Measurements from ENCODE around the gene GPR108.

Gene GPR108

DNA sequence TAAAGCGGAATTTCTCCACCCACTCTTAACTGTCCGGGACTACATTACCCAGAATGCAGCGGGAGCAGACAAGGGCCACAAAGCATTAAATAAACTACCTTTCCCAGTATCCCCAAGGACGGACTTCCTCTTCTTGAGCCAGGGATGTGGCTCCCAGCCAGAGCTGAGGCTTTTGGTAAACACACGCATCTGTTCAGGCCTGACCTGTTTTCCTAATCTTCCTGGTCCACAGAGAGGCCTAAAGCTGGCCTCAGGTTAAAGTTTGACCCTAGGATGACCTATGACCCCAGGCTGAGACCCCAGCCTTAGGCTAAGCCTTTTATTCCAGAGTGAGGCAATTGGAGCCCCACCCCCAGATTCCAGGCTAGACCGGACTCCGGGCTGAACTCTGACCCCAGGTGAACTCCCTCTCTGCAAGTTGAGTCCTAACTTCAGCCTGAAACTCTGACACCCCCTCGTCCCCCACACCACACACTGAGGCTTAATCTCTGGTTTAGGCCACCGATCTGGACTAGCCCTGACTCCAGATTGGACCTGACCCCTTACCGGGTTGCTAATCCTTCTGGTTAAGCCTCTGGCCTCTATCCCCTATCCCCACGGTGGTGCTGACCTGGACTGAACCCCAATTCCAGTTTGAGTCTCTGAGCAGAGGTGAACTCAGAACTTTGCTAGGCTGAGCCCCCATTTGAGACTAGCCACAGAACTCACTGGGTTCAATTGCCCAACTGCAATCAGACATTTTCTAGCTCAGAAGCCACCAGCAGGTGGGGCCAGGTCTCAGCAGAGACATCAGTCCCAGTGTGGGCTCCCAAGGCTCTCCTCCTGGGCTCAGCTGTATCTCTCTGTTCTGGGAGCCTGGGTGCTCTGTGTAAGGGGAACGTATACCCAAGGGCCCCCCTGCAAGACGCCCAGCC, 750 bp upstream of the GPR108 start:
- DNase-seq (ENCODE audit: low read depth), result peak; percentile 60

DNA sequence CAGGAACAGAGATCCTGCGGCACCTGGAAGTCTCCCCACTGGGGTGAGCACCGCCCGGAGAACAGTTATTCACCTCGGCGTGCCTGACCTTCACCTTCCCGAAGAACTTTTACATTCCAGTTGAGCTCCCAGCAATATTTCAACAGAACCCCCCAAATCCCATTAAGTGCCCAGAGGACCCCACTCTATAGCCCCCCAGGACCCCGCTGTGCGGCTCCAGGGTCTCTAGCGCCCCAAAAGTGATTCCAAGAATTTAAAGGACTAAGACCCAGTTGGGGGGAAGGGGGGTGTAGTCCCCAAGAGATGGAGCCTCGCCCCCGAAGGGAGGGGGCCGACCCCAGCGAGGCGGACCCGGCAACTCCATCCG, 480 bp downstream of the GPR108 start:
- no peak for DNase-seq (ENCODE audit: low read depth)

DNA sequence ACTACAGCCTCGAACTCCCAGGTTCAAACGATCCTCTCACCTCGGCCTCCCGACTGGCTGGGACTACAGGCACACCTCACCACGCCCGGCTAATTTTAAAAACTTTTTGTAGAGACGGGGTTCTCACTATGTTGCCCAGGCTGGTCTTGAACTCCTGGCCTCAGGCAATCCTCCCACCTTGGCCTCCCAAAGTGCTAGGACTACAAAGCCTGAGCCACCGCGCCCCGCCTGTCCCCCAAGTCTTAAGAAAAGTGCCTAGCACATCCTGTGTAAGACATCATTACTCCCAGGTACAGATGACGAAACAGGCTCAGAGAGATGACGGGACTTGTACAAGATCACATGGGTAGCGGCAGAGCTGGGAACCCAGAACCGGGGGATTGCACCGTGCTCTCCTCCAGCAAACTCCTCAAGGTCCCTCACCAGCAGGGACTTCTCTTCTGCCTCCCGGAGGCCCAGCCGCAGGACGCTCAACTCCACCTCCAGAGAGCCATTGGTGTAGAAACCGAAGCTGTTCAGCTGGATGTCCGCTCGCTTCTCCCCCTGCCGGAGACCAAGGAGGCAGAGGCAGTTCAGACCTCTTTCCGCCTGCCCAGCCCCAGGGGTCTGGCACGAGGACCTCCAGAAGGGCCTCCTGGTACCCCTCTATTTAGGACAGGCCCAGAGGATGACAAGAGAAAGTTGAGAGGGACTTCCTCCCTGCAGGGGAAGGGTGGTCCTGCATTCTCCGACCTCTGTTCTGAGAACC, 1.0 kb downstream of the GPR108 start:
- DNase-seq (ENCODE audit: low read depth), result peak; percentile 70

DNA sequence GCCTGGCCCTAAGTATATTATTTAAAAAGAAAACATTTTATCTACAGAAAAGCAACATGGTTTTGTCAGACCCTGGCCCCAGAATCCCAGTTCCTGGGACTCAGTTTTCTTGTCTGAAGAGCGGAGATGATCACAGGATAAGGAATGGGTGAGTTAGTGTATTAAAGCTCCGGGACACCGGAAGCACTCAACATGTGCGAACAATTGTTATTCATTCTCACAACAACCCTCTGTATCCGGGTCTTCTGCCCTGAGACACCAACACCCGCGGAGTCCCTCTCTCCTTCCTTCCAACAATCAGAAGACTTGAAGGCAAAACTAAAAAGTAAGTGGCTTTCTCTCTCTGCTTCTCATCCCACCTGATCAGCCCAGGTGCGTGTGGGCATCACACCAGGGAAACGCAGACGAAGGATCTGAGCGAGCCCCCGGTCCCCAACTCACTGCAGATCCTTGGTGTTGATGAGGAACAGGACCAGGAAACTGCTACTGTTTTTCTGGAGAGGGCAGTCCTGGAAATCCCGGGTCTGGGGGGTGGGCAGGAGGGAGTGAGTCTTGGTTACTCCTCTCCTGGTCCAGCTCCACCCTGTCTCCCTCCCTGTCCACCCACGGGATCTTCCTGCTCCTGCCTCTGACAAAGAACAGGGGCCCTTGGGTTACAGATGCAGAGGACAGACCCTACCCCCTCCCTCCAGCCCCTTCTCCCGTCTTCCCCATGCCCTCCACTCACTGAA, 2.0 kb downstream of the GPR108 start:
- DNase-seq (ENCODE audit: low read depth), result no peak

DNA sequence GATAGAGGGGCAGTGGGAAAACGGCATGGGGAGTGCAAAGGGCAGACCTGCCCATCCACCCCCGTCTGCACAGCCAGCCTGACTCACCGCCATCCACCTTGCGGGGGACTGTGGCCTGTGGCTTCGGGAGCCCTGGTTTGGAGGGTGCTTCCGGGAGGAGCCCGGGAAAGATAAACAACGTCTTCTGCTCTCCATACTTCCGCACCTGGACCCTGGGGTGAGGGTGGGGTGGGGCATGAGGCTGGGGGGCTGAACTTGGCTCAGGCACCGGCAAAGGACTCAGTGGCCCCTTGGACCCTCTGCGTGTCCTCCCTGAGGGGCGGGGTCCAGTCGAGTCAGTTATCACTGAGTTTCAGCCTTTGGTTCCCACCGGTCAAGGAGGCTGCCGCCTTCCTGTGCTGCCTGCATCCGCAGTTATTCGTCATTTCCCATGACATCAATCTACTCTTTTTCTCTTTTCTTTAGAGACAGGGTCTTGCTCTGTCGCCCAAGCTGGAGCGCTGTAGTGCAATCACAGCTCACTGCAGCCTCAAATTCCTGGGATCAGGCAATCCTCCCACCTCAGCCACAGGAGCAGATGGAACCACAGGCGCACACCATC, 3.2 kb downstream of the GPR108 start:
- DNase-seq (ENCODE audit: low read depth), result no peak

DNA sequence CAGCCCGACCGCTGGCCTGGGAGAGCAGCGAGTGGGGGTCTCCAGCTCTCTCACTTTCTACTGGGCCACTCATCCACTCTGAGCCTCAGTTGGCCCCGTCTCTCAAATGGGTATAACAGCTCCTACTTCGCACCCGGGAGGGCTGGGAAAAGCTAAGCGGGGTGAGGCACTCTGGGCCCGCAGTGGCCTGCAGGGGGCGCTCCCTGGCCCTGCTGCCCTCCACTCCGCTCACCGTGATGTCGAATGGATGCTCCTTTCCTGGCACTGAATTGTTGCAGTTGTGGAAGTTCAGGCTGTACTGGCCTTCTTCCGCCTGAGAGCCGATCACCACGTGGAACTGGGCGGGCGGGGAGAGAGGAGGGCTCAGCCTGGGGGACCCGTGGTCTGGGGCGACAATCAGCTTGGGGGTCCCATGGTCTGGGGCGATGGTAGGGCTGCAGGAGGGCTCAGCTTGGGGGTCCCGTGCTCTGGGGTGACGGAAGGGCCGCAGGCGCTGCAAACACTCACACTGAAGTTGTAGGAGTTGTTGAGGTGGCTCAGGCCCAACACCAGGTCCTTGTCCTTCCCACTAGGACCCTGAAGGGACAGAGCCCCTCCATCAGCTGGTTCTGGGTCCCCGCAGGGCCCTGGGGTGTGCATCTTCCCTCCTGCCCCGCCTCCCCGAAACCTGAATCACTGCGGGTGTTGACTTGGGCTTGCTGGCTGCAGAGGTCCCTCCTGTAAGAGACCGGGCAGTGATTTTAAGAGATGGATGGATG, 3.9 kb downstream of the GPR108 start:
- no peak for DNase-seq (ENCODE audit: low read depth)

DNA sequence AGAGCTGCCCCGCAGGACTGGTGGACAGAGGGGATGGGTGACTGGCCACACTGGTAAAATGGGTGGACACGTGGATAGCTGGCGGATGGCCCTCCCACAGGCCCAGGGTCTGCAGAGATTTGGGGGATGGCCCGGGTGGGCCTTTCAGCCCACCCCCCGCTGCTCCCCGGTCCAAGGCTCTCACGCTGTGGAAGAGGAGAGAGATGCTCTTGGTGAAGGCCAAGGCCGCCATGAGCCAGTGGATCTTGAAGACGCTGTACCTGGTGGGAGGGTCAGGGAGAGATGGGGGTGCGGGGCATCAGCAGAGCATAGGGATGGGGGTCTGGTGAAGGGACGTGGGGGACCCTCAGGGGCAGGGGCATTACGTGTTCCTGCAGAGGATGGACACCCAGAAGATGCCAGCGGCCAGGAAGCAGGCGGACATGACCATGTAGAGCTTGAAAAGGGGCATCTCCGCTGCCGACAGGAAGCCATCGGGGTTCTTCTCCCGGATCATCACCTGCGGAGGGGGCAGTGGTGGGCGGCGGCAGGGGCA, 4.5 kb downstream of the GPR108 start:
- no peak for DNase-seq (ENCODE audit: low read depth)

DNA sequence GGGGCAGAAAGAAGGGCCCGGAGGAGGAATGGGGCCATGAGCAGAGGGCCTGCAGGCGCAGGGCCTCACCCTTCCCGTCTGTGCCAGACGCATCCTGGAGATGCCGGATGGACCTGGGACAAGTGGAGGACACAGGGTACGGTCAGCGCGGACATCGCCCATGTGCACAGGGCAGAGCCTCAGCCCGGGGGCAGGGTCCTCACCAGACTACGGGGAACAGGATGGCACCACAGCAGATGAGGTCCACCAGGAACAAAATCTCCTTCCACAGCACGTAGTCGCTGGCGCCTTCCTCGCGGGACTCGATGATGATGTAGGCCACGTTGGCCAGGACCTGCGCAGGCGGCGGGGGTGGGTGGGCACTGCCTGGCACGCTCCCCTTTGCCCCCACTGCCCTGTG, 5.6 kb downstream of the GPR108 start:
- DNase-seq (ENCODE audit: low read depth), result no peak

DNA sequence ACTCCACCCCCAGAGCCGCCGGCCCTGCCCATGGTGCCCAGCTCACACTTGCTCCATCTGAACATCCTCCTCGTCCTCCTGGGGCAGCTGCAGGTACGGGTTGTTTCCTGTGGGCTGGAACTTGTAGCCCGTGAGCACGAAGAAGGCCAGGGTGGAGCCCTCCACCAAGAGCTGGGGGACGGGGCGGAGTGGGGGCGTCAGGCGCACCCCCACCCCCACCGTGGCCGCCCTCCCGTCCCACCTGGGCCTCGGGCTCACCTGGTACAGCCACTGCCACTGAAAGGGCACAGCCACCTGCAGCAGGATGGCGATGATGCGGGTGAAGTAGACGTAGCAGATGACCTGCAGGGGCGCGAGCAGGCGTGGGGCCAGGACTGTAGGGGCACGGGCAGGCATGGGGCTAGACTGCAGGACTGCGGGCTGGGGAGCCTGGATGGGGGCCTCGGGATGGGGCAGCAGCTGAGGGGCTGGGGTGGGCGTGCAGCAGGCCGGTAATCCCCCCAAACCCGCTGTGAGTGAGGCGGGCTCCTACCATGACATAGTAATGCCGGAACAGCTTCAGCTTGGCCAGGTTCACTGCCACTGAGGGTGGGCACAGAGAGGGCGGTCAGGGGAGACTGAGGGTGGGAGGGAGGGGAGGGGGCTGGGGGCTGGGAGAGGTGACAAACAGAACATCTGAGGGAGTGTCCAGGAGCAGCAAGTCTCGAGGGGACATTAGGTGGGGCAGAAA, 6.3 kb downstream of the GPR108 start:
- DNase-seq (ENCODE audit: low read depth), result no peak

DNA sequence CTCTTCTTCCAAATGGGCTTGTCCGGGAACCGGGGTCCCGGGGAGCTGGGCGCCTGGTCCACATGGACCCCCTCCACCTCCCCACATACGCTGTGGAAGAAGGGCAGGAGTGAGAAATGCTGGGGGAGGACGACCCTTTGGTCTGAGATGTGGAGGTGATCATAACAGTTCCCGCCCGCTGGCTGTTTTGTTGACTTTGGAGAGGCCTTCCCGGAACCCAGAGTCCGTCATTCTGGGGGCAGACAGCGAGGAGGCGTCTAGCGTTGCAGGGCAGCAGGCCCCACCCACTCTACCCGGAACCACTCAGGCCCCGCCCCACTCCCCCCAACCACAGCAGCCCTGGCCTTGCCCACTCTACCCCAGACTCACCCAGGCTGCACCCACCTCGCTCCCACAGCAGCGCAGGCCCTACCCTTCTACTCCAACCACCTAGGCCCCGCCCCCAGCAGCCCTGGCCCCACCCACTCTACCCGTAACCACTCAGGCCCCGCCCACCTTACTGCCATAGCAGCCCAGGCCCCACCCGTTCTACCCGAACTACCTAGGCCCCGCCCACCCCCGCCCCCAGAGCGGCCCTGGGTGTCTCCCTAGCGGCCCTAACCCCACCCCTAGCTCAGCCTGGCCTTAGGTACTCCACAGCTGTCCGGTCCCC, 7.1 kb downstream of the GPR108 start:
- no peak for DNase-seq (ENCODE audit: low read depth)

DNA sequence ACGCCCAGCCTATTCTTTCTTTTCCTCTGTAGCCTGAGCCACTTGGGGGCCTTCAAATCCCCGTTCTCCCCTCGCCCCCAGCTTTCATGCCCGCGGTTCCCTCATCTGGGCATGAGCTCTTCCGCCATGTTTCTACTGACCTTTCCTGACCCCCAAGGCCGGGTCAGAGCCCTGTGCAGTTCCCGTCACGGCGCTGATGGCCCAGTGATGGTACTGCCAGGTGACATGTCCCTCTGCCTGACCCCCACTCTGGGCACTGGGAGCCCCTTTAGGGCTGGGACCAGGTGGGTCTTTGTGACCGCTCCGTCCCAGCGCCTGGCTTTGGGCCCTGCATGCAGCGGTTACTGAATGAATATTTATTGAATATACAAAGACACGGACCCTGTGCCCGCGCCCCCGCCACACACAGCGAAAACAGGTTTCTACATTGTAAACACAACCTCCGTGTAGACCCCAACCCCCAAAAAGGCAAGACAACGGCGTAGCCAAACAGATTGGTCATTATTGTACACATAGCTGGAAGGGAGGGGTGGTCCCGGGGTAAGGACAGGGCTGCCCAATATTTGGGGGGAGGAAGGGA, 7.7 kb downstream of the GPR108 start:
- DNase-seq (ENCODE audit: low read depth), result no peak

DNA sequence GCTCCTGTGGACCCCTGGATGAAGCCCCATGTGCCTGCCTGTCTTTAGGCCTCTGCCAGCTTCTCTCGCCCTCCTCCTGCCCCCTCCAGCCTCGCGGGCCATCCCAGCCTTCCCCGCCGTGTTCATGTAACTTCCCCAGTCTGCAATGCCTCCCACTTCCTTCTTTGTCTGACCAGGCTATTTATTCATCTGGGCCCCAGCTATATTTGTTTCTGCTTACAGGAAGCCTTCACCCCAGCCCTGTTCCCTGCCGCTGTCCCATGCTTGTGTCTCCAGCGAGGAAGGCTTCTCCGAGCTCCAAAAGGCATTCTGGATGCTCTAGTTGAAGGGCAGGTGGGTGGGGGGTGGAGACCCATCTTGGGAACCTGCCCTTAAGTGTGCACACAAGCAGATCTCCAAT, 9.0 kb downstream of the GPR108 start:
- DNase-seq (ENCODE audit: low read depth), result no peak

DNA sequence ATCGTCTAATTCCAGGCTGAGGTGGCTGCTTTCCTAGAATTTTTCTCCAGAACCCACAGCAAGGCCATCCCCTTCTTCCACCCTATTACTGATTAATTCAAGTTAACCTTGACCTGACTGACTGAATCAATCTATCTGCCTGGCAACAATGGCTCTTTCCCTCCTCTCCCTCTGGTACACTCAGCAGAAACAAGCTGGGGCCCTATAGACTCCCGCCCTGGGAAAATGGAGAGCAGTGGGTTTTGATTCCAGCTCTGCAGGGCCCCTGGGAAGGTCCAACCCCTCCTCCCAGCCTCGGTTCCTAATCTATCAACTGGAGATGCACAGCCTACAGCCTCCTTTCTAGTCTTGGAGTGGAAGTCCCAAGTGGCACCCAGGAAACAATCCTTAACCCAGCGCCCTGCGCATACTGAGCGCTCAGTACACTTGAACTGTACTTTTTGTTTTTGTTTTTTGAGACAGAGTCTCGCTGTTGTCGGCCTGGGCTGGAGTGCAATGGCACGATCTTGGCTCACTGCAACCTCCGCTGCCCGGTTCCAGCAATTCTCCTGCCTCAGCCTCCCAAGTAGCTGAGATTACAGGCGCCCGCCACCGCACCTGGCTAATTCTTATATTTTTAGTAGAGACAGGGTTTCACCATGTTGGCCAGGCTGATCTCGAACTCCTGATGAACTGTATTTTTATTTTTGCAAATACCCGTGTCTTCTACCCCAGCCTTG, 11.7 kb downstream of the GPR108 start:
- DNase-seq (ENCODE audit: low read depth), result no peak

DNA sequence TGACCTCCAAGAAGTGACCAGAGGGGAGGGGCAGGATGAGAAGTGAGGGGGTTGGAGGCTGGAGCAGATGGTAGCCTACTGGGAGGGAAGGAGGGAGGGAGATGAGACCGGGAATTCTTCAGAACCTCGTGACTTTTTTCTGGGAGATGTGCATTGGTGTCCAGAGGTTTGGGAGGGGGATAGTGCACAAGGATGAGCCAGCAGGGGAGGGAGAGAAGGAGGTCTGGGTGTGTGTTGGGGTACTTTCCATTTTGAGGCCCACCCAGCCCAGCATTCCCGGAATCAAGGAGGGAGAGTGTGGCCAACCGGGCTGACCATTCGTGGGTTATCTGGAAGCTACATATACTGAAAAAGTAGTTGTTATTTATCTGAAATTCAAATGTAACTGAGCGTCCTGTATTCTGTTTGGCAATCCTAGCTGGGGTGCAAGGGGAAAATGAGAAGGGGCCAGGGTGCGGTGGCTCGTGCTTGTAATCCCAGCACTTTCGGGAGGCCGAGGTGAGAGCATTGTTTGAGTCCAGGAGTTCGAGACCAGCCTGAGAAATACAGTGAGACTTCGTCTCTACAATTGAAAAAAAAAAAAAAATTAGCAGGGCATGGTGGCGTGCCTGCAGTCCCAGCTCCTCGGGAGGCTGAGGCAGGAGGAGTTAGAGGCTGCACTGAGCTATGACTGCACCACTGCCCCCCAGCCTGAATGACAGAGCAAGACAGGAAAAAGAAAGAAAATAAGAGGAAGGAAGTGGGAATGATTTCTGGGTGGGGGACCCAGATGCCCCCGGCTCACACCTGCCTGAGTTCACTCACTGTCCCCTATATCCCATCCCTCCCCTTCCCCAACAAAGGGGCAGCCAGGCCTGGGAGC, 12.5 kb downstream of the GPR108 start:
- DNase-seq (ENCODE audit: low read depth), result no peak

DNA sequence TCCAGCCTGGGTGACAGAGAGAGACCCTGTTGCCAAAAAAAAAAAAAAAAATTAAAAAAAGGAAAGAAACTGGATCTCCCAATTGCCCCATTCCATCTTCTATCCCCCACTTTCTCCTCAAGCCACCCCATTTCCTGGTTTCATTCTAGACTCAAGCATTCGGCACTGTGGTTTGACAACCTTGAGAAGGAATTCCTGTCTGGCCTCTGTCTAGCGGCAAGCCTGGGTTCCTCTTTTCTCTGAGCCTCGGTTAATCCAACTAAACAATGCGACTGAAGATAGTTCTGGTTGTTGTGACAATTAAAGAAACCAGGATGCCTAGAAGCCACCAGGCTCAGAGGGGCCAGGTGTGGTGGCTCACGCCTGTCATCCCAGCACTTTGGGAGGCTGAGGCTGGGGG, 13.6 kb downstream of the GPR108 start:
- DNase-seq (ENCODE audit: low read depth), result no peak

DNA sequence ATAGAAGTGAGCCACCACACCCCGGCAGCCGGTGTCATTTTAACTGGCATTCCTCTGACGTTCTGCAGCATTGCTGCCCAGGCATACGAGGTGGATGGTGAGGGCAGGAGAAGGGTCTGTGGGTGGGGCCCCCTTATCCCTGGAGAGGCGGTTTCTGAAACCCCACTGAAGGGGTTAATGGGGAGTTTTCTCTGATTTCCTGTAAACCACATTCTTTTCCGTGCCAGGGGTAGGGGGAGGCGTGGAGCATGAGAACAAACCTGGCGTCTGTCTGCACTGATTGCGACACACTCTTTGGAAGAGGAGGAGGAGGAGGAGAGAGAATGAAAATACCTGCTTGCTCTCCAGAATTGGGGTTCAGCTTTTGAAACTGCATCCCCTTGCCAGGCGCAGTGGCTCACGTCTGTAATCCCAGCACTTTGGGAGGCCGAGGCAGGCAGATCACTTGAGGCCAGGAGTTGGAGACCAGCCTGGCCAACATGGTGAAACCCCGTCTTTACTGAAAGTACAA, 14.2 kb downstream of the GPR108 start:
- no peak for DNase-seq (ENCODE audit: low read depth)

DNA sequence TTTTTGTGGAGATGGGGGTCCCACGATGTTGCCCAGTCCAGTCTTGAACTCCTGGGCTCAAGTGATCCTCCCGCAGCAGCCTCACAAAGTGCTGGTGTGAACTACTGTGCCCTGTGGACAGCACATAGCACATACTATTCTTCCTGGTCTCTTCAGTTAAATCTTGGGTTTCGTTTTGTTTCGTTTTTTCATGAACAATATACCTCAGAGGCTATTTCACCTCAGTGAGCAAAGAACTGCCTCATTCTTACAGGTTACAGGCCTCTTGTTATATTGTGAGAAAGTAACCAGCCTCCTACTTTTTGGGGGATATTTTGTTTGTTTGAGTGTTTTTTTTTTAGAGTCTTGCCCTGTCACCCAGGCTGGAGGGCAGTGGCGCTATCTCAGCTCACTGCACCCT, 15.6 kb downstream of the GPR108 start:
- DNase-seq (ENCODE audit: low read depth), result no peak

DNA sequence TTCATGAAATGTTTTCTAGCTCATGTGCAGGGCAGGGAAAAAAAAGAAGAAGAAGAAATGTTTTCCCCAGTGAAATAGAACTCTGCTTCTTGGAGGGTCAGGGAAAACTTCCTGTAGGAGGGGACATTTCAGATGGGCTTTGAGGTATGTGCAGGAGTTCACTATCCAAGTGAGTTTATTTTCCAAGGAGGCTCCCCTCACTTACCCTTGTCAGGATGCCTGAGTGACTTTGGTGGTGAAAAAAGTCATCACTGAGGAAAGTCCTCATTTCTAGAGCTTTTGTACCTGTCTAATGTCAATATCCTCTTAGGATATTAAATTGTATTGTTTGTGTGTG, 16.3 kb downstream of the GPR108 start:
- no peak for DNase-seq (ENCODE audit: low read depth)
